H1 (cell line): ENCODE data around the gene STIMATE. TPM values are rescaled to one million over a fixed set of nuclear protein-coding genes. Genes with fewer than 3 reads are reported as not detected.

Experiments
- ATF3 ChIP-seq: IDR thresholded peaks from 2 replicates; pipeline ENCODE4 v1.6.1; 2011; ENCODE audit warnings: low read depth, mild to moderate bottlenecking, low read length; ENCODE audit not compliant: insufficient read depth
- BCL11A ChIP-seq, 2 experiments: IDR thresholded peaks; one replicate each; pipeline ENCODE4 v1.6.1; 2011; ENCODE audit warnings: low read depth in 2 of 2, low read length in 2 of 2, mild to moderate bottlenecking in 2 of 2
- EGR1 ChIP-seq: IDR thresholded peaks from 2 replicates; pipeline ENCODE4 v1.6.1; 2011; ENCODE audit warnings: low read depth, low read length, borderline replicate concordance
- POLR2A ChIP-seq, 2 experiments: IDR thresholded peaks; 1 replicate in 1 of 2; 2 replicates in 1 of 2; pipeline ENCODE4 v1.6.1; 2011; ENCODE audit warnings: low read depth in 2 of 2, low read length in 2 of 2, mild to moderate bottlenecking in 2 of 2; ENCODE audit errors: control extremely low read depth in 1 of 2
- SIRT6 ChIP-seq: IDR thresholded peaks from one replicate; pipeline ENCODE4 v1.7.1; 2012; ENCODE audit warnings: low read length, inconsistent platforms
- SP2 ChIP-seq: IDR thresholded peaks from 2 replicates; pipeline ENCODE4 v1.6.1; 2012; ENCODE audit warnings: mild to moderate bottlenecking, low read length, inconsistent platforms
- TEAD4 ChIP-seq: IDR thresholded peaks from 2 replicates; pipeline ENCODE4 v1.6.1; 2012; ENCODE audit warnings: low read depth, low read length, inconsistent platforms, mixed read lengths
- polyA plus RNA-seq, 7 experiments: library from polyadenylated mRNA; depleted of rRNA in 3 of 7; stranded (reverse) in 5 of 7; unstranded in 2 of 7; fragments of >200 nt in 5 of 7; fragments of 200-250 nt in 2 of 7; gene quantifications; 1 replicate in 5 of 7; 2 replicates in 1 of 7; 4 replicates in 1 of 7; pipeline versions ENCODE4 v1.2.1 to v1.2.3, GENCODE V29; 2011 to 2013; ENCODE audit warnings: missing spikeins in 2 of 7, mixed read lengths in 2 of 7
- total RNA-seq: library from RNA; stranded (reverse); fragmentation: NEBNext Ultra II Directional; extraction: Animal tissue kit (Norgen Biotek cat#: 25700); gene quantifications from 2 replicates; pipeline ENCODE4 v1.2.1, GENCODE V29; 2021

STIMATE gene
- total and polyA plus RNA-seq, 2 of the 8 experiments (the other 6 are each of a cell fraction or from before 2014, with no cell fraction given), result 17.5 to 22.1 TPM

DNA sequence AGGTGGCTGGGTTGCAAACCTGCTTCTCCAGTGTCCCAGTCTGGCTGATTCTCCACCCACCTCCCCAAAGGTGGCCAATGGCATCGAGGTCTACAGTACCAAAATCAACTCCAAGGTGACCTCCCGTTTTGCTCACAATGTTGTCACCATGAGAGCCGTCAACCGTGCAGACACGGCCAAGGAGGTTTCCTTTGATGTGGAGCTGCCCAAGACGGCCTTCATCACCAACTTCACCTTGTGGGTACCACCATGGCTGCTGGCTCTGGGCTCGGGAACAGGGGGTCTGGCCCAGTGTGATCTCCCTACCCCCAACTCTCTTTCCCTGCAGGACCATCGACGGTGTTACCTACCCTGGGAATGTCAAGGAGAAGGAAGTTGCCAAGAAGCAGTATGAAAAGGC, 100.9 kb downstream of the STIMATE start (continued):
- TF ChIP-seq ATF3 (no peak), SIRT6 (no peak), POLR2A (IDR thresholded peaks at IDR 0.05; ENCODE audit: control extremely low read depth in 1 of 2, low read depth in 2 of 2, low read length in 2 of 2) (no peak), EGR1 (no peak), BCL11A (IDR thresholded peaks at IDR 0.05; ENCODE audit: low read depth in 2 of 2, low read length in 2 of 2) (no peak), TEAD4 (no peak), SP2 (no peak)
- TF ChIP-seq, all 59 proteins: peak for 0
